Hair follicular keratinocyte (primary cell): ENCODE measurements around the gene OPTC. TPM values are rescaled to one million over a fixed set of nuclear protein-coding genes. Genes with fewer than 3 reads are reported as not detected.

Experiments
- total RNA-seq: library from RNA; depleted of rRNA; stranded (reverse); fragments of >200 nt; gene quantifications from 2 replicates; pipeline ENCODE4 v1.2.3, GENCODE V29; 2015

Gene OPTC, protein sequence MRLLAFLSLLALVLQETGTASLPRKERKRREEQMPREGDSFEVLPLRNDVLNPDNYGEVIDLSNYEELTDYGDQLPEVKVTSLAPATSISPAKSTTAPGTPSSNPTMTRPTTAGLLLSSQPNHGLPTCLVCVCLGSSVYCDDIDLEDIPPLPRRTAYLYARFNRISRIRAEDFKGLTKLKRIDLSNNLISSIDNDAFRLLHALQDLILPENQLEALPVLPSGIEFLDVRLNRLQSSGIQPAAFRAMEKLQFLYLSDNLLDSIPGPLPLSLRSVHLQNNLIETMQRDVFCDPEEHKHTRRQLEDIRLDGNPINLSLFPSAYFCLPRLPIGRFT
- not detected in 2 replicates for total RNA-seq

DNA sequence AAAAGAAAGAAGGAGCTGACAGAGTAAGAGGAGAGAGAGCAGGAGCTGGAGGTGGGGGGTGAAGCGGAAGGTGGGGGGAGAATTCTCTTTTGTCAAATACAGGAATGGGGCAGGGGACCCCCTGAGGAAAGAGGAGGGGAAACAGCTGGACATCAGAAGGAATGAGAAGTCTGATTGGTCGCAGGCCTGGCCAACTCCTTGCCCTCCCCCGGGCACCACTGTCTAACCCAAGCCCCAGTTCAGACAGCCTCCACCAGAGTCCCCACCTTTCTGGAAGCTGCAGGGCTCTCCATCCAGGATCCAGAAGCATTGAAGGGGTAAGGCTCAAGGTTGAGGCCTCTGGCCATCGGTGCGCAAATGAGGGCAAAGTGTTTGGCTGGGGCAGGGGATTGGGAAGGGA, at the start of gene OPTC:
Gene OPTC (plus strand): TSS at position 253 of the 400 bp plus-strand sequence. CDS start 1,853 bp downstream, outside the sequence.

DNA sequence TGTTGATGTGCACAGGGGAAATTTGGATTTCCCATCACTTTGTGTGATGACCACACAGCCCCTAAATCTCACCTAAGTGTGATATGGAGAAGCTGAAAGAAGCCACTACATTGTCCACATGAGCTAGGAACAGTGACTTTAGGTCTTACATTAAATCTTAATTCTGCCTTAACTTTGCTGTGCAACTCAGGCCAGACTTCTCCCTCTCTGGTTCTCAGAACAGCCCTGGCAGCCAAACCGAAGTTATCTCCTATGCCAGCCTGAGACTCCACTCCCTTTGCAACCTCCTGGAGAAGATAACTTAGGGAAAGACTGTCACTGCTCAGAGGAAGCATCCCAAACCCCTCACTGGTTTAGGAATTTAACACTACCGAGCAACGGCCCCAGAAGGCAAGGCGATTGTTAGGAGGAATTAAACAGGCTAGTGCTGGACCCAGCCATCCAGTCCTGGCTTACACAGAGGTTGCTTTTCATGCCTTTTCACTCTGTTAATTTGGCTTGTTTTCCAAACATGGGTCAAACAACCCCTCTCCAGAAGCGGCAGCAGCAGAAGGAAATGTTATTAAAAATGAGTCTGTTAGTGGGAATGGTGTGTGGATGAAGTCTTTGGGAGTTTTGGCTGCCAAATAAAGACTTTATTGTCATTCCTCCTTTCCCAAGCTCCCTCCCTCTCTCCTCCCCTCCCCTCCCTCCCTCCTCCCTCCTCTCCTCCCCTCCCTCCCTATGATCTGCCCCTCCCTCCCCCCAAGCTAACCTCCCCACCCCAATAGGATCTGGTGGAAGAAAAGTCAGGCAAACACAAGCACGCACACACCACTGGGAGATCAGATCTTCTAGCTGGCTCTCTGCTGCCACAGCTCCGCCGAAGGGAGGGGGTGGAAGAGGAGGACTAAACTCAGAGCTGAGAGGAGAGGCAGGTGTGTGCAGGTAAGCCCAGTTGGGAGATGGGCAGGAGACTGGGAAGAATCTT, 18.7 kb upstream of the OPTC start, which contains the start of gene PRELP:
Gene PRELP (plus strand): TSS at position 795 of the 970 bp plus-strand sequence. CDS start 7,379 bp downstream, outside the sequence.

Other genes with a start within 250 kb of the OPTC start
- gene BTG2, start 188.6 kb upstream of the OPTC start, total RNA-seq: 25.1 and 34.1 TPM in 2 replicates
- 0.42 and 2.0 TPM in 2 replicates for gene FMOD, start 143.0 kb upstream of the OPTC start, total RNA-seq
- under 0.01 TPM in 1 of 2 replicates, not detected in the other for gene PRELP, start 18.3 kb upstream of the OPTC start, total RNA-seq
- 26.7 and 65.9 TPM in 2 replicates for gene ATP2B4, start 132.7 kb downstream of the OPTC start, total RNA-seq